NCI-H526 (cell line): ENCODE data around the gene ZNF512B.
"Not testable (repeated sequence)": the region's sequence is repeated elsewhere in the genome, so short reads cannot be mapped to it uniquely, and the experiment has no call there.

Experiments used
- DNase-seq, 2 experiments: peaks; one replicate each; lab custom pipeline; 2025; lab: John Stamatoyannopoulos, UW

ZNF512B gene

GRCh38 chr20:63962426-63963347 is 7.0 kb downstream of the ZNF512B start:
- no peak for DNase-seq

GRCh38 chr20:63961664-63962425 is 7.9 kb downstream of the ZNF512B start:
- DNase-seq, result no peak

GRCh38 chr20:63960654-63961621 is 8.8 kb downstream of the ZNF512B start:
- not testable (repeated sequence) for DNase-seq

- DNase-seq, result no peak
Measured at GRCh38 chr20:63959699-63960075, 10.0 kb downstream of the ZNF512B start.

- no peak for DNase-seq
Measured at GRCh38 chr20:63958964-63959698, 10.6 kb downstream of the ZNF512B start.

- DNase-seq, result no peak
Measured at GRCh38 chr20:63958471-63958870, 11.3 kb downstream of the ZNF512B start.

DNA sequence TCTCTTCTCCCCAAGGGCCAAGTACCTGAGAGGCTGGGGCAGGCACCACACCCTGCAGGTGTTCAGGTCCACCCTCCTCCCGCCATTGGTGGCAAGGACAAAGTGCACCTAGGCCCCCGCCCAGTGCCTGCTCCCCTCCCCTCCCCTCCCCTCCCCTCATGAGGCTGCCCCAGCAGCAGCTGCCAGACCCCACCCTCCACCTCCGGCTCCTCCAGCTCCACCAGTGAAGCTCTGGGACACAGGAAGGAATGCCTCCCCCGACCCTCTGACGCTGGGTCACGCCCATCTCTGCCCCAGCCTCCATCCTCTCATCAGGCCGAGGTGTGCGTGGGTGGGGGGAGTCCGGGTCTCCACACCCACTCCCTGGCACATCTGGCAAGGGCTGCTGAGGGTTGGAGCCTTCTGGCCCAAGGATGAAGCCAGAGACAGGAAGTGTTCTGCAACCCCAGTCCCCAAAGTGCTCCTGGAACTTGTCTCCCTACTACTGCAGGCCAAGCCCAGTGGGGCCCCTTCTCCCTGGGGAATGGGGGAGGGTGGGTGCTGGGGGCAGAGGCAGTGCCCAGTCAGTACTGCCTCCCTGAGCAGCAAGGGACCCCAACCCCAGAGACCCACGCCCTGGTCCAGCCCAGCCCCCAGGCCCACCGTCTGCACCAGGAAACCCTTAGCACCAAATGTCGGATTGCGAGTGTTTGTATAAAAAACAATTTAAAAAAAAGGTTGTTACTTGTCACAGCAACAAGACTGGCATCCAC is 11.9 kb downstream of the ZNF512B start:
- peak; percentile 91 to 94 for DNase-seq

DNA sequence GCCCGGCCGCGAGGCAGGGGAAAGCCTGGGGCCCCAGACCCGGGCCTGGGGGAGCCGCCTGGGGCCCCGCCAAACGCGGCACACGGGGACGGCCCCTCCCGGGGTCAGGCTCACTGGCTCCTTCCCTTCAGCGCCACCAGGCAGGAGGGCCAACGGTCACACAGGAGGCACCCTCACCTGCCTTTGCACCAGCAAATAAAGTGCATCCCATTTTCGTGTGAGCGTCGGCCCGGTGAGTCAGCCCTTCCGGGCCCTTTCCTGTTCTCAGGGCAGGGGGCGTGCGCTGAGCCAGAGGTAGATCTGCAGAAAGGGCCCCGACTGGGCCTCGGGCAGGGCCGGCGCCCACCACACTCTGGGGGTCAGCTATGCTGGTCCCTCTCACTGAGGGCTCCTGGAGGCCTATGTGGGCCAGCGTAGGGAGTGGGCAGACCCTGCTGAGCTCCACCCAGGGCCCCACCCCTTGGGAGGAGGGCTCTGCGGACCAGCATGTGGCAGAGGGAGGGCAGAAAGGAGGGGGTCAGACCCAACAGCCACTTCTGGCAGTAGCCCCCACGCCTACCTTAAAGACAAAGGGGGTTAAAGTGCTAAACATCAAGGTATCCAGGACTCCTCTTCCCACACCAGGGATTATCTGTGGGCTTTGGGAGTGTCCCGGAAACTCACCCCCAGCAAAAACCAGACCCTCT is 12.6 kb downstream of the ZNF512B start:
- DNase-seq, result peak; percentile 91 to 93

- no peak for DNase-seq
Measured at GRCh38 chr20:63956664-63957003, 13.1 kb downstream of the ZNF512B start.

GRCh38 chr20:63955827-63956663 is 13.7 kb downstream of the ZNF512B start, which contains the start of gene UCKL1:
UCKL1 (minus strand) TSS chr20:63956416; CDS start chr20:63956372, 44 bp downstream.
- peak; percentile 64 to 96 for DNase-seq

DNA sequence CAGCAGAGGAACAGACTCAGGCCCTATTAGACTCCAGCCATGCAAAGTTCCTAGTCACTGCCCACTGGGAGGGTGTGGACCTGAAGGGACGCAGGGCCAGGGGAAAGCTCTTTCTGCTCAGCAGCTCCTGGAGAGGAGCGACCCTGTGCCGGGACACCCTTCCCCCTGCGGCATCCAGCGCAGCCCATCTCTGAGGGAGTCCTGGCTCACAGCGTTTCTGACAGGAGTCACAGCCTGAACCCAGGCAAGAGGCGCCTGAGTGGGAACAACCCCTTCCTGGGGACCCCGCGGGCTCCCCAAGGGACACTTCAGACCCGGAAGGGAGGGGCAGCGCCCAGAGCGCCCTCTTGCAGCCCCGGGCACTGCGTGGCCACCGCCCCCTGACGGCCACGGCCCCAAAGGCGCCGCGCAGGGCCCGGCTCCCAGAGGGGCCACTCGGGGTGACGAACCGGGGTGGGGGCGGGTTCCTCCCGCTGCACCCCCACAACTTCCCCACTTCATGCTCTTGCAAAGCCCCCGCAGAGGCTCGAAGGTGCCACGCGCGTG is 14.4 kb downstream of the ZNF512B start:
- peak in 1 of 2 experiments; percentile 68 for DNase-seq

DNA sequence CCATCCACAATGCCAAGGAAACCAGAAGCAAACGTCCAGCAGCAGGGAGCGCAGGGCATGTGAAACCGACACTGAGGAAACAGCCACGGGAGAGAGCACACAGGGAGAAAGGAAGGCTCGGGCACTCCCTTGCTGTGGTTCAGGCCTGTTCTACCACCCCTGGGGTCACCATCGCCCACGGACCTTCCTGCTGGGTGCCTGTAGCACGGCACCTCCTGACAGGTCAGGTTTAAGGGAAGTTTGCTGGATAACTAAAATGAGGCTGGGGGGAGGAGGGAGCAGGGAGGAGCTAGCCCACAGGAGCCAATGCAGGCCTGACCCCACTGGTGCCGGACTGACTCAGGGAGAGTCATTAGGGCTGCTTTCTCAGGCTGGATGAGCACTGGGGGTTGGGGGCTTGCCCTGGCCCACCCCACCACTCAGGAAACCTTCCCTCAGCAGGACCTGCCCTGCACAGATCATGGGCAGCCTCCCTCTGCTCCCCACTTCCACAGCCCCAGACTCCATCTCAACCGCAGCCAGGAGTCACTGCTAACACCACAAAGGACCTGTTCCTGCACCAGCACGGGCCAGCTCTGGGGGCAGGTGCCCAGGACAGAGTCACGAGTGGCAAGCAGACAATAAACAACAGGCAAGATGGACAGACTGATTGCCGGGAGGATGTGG is 15.8 kb downstream of the ZNF512B start:
- DNase-seq, result no peak

DNA sequence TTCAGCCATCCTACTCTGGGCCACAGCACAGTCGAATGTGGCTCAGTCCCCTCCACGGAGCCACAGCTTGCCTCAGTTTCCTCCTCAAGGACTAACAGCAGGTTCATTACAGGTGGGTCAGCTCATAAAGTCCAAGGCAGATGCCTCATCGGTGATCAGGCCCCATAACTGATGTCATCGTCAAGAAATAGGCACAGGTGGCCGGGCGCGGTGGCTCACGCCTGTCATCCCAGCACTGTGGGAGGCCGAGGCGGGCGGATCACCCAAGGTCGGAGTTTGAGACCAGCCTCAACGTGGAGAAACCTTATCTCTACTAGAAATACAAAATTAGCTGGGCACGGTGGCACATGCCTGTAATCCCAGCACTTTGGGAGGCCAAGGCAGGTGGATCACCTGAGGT is 17.0 kb downstream of the ZNF512B start:
- DNase-seq, result no peak

DNA sequence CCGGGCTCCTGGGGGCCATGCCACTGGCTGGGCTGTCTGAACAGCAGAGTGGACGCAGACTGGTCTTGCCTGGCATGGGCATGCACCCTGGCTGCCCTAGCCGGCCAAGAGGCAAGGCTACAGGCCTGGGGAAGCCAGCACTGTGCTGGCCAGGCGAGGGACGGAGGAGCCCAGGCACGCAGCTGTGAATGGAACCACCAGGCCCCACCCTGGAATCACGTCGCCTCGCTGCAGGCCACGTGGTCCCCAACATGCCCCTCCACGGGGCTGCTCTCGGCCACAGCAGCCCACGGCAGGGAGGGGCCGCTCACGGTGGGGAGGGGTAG is 17.6 kb downstream of the ZNF512B start:
- DNase-seq, result no peak

DNA sequence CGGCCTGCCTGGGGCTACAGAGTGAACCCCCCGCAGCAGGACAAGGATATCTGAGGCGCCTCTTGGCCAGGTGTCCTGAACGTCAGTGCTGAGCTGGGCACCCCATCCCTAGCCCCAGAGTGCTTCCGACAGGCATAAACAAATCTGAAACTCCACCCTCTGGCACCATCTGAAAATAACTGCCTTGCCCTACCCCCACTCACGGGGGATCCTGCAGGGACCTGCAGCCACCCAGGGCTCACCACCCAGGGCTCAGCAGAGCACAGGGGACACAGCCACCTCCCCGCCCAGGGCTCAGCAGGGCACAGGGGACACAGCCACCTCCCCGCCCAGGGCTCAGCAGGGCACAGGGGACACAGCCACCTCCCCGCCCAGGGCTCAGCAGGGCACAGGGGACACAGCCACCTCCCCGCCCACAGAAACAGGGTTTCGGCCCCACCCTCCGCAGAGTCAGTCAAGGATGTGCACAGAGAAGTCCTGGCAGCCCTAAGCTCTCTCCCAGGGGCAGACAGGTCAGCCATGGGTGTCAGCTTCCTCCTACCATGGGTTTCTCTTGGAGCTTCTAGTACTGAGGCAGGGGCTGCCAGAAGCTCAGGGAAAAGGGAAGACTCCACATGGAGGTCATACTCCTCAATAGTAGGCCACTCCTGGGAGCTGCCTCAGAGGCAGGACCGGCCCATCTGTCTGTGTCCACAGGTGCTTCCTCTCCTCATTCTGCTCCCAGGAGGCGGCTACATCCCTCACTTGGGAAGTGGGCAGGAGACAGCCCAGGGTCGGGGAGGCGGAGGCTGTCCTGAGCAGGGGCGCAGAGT is 18.1 kb downstream of the ZNF512B start:
- DNase-seq, result no peak

- no peak for DNase-seq
Measured at GRCh38 chr20:63950701-63951397, 18.9 kb downstream of the ZNF512B start.
